ENCODE measurements around the gene GIPC3.
A peak's percentile ranks its signal among the peaks of the same experiment; 100 is the strongest.

Gene GIPC3

DNA sequence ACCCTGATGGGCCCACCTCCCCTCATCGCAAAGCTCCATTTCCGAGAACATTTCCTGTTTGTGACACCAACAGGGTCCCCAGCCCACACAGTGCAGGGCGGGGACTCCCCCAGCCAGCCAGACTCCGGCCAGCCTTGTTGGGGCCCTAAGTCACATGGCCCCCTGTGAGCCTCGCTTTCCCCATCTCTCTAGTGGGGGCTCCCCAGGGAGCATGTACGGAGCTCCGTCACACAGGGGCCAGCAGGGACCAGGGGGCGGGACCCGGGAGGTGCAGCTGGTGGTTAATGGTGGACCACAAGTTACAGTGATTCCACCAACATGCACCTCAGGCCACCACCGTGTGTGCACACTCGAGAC, 19.7 kb downstream of the GIPC3 start:
- no peak for DNase-seq (ENCODE audit: low read depth in 1 of 2, low spot score in 1 of 2)

GRCh38 chr19:3605361-3605760, 20.1 kb downstream of the GIPC3 start:
- DNase-seq (ENCODE audit: low read depth in 1 of 2, low spot score in 1 of 2), result no peak

GRCh38 chr19:3605770-3606169, 20.5 kb downstream of the GIPC3 start:
- DNase-seq (ENCODE audit: low read depth in 1 of 2, low spot score in 1 of 2), result no peak

GRCh38 chr19:3606174-3606689, 21.0 kb downstream of the GIPC3 start:
- no peak for DNase-seq (ENCODE audit: low read depth in 1 of 2, low spot score in 1 of 2)

GRCh38 chr19:3606690-3607289, 21.5 kb downstream of the GIPC3 start, which contains the start of gene TBXA2R:
Gene TBXA2R (minus strand): TSS chr19:3606875. CDS start chr19:3600634, 6,241 bp downstream.
- peak in 1 of 2 donors; percentile 32 for DNase-seq (ENCODE audit: low read depth in 1 of 2, low spot score in 1 of 2)

GRCh38 chr19:3607303-3608078, 22.2 kb downstream of the GIPC3 start:
- DNase-seq (ENCODE audit: low read depth in 1 of 2, low spot score in 1 of 2), result no peak

DNA sequence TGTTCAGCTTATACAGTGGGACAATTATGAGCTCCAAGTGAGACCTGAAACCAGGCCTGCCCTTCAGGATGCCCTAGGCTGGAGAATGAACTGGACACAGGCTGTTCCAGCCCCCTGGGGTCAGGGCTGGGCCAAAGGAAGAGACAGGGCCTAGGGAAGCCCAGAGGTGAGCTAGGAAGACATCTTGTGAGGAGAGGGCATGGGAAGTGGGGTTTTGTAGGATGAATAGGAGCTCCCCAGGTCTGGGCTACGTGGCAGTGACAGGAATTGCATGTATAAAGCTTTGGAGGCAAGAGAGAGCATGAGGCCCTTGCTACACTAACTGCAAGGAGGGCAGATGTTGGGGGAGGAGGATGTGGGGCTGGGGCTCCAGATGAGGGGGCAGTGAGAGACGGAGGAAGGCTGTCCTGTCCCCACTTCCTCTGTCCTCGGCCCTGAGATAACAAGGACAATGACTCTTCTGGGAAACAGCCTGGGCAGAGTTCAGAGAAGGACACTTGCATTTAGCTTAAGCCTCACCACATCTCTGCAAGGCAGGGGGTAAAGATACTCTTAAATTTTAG, 22.9 kb downstream of the GIPC3 start:
- DNase-seq (ENCODE audit: low read depth in 1 of 2, low spot score in 1 of 2), result no peak

DNA sequence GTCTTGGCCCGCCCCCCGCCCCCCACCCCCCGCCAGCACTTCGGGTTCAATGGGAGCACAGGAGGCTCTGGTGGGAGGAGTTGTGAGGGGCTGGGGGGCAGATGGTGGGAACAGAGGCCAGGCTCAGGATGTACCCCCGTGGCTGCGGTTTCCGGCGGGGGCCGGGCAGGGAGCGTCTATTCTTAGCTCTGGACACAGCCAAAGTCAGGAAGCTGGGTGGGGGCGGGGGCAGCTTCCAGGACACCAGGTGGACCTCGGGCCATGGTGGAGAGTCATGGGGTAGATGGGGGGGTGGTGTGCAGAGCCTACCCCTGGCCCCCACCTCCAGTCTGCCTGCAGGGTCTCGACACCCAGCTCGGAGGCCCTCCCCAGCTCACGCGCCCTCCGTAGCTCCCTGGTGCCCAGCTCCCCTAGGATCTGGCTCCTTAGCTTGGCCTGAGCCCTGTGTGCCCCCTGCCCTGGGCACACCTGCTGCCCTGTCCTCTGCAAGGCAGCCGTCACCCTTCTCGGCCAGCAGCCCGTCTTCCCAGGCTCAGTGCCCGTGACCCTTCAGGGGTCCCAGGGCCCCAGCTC, 23.6 kb downstream of the GIPC3 start:
- no peak for DNase-seq (ENCODE audit: low read depth in 1 of 2, low spot score in 1 of 2)

GRCh38 chr19:3609779-3610719, 24.8 kb downstream of the GIPC3 start:
- DNase-seq (ENCODE audit: low read depth in 1 of 2, low spot score in 1 of 2), result no peak

DNA sequence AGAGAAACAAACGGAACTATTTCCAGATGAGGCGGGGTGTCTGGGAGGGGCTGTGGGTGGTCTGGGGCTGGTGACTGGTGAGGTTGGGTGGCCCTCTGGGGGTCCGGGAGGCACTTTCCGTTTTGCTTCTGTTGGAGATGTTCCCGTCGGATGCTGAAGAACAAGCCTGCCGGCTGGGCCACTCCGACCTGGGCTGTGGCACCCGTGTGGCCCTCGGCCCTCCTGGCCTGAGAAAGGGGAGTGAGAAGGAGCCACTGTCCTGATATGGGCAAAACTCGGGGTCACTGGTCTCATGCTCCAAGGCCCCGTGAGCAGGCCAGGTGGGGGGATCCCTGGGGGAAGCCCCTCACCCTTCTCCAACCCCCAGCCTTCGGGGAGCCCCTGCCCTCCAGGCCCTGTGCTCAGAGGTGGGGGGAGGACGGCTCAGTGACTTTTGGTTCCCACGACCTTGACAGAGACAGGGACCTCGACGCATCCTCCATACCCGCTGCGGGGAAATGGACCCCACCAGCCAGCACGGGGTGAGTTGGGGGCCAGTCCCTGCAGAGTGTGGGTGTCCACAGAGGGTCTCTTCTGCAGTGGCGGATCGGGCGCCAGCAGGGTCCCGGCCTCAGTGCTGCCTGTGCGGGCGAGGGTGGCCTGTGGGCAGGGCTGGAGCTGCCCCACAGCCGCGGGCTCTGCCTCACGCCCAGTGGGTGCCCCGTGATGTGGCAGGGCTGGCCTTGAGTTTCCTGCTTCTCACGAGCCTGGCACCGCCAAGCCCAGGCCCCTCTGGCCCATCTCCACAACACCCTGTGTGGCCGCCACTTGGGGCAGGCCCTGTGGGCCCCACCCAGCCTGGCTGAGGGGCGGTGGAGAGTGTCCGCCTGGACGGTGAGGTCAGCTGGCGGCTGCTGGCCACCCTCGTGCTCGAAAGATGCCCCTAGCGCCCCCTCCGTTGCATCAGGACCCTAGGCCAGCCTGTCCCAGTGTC, 25.8 kb downstream of the GIPC3 start:
- no peak for DNase-seq (ENCODE audit: low read depth in 1 of 2, low spot score in 1 of 2)

GRCh38 chr19:3611841-3612240, 26.6 kb downstream of the GIPC3 start:
- DNase-seq (ENCODE audit: low read depth in 1 of 2, low spot score in 1 of 2), result no peak

- DNase-seq (ENCODE audit: low read depth in 1 of 2, low spot score in 1 of 2), result no peak
Observed at GRCh38 chr19:3612330-3612729, 27.1 kb downstream of the GIPC3 start.

DNA sequence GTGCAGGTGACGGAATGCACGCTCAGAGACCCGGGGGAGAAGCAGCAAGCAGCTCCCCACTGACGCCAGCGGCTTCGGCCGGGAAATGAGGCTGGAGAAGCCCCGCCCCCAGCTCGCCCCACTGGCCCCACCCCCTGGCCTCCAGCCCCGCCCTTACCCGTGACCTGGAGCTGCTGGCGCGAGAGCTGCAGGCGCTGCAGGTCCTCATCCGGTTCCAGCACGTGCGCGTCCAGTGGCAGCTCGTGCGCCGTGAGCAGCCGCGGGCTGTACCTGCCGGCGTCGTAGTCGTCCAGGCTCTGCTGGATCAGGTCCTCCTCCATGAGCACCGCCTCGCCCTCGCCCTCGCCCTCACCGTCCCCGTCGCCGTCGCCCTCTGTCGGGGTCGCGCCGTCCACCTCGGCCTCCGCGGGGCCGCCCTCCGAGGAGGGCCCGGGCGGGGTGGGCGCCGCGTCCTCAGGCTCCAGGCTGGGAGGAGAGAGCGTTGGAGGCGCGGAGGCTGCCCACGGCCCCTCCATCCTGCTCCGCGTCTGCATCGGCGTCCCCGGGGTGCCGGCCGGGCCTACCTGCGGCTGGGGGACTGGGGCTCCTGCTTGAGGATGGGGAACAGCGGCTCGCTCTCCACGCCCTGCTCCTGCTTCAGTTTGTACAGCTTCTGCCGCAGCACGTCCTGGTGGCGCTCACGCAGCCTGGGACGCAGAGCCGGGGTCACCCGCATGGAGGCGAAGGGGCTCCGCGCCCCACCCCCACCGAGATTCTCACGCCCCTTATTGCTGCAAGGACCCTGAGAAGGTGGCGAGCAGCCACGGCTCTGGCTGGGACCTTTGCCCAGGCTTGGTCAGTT, 27.8 kb downstream of the GIPC3 start:
- no peak for DNase-seq (ENCODE audit: low read depth in 1 of 2, low spot score in 1 of 2)

DNA sequence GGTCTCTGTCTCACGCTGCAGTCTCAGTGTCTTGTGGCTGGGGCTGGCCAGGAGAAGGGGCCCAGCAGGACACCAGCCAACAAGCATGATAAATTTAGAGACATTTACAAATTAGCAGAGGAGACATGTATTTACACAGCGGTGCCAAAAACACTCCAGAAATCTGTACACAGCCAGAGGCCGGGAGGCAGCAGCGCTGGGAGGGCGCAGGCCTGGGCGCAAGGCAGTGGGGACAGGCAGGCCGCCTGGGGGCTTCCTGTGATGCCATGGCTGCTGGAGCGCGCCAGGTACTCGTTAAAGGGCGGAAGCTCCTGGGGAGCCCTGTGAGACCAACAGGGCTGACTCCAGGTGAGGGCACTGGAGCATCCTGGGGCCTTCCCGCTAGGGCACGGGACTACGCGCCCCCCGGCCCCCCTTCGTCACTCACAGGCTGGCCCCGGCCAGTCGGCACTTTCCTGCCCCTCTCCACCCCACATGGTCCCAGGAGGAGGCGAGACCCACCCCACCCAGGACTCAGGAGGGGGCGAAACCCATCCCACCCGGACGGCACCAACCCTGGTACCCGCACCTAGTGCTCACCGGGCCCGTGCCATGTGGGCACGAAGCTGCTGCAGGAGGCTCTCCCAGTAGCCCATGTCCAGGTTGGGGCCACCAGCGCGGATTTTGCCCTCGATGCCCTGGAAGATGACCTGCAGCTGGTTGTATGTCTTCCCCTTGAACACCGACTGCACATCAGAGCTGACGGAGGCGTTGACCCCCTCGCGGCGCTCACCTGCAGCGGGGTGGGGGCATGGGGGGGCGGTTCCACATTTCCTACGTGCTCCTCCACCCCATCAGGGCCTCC, 28.8 kb downstream of the GIPC3 start:
- DNase-seq (ENCODE audit: low read depth in 1 of 2, low spot score in 1 of 2), result no peak

GRCh38 chr19:3614858-3615505, 29.7 kb downstream of the GIPC3 start:
- DNase-seq (ENCODE audit: low read depth in 1 of 2, low spot score in 1 of 2), result no peak

DNA sequence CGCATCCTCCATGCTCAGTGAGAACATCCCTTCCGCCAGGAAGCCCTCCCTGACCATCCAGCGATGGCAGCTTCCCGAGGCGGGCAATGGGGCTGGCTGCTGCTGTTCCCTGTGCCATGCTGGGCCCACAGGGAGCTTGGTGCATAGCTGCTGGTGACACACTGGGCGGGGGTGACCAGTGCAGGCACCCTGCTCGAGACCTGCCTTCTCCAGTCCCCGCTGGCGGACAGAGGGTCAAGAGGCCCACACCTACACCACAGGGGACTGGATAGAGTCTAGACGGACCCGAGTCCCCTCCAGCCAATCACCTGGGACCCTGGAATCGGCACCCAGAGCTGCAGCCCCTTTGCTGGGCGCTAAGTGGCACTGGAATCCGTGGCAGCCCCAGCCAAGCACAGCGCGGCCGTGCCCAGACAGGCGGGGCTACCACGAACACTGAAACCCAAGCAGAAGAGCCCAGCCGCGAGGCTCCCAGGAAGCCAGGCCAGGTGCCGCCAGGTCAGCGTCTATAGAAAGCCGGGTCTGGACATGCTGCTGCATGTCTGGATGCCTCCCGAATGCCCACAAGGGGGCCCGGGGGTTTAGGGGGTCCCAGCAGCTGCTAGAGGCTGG, 30.4 kb downstream of the GIPC3 start:
- no peak for DNase-seq (ENCODE audit: low read depth in 1 of 2, low spot score in 1 of 2)

DNA sequence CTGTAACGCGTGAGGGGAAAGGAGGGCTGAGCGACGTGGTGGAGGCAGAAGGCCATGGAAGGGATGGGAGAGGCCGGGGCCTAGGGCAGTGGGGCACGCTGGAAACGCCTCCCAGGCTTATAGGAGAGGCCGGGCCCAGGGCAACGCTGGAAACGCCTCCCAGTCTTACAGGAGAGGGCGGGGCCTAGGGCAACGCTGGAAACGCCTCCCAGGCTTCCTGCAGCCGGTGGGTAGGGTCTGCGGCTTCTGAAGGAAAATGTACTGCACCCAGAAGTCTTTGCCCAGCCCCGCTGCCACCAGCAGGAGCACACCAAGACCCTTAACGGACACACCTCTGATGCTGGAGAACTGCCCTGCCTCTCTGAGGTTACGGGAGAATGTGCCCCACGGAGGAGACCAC, 32.2 kb downstream of the GIPC3 start:
- DNase-seq (ENCODE audit: low read depth in 1 of 2, low spot score in 1 of 2), result no peak

Measured in activated CD4-positive, alpha-beta T cell treated with anti-CD3 and anti-CD28 coated beads, Interleukin-2, amount 50 U/mL, for 24 hours (primary cell).